ENCODE measurements around the gene NPSR1.

- TF ChIP-seq POLR2A (IDR thresholded peaks at IDR 0.05; ENCODE audit: low read depth, low read length) = no peak
- TF ChIP-seq TAF1 (IDR thresholded peaks at IDR 0.05; ENCODE audit: borderline replicate concordance, low read depth, low read length) = no peak
These were observed 179.3 kb downstream of the NPSR1 start for GRCh38 chr7:34837316-34837715.
